ENCODE data around the gene TTLL8. TPM values are rescaled to one million over a fixed set of nuclear protein-coding genes. Genes with fewer than 3 reads are reported as not detected.

TTLL8 gene
- total and polyA plus RNA-seq, 2 of the 8 experiments (the other 6 are each of a cell fraction or from before 2014, with no cell fraction given): not detected

DNA sequence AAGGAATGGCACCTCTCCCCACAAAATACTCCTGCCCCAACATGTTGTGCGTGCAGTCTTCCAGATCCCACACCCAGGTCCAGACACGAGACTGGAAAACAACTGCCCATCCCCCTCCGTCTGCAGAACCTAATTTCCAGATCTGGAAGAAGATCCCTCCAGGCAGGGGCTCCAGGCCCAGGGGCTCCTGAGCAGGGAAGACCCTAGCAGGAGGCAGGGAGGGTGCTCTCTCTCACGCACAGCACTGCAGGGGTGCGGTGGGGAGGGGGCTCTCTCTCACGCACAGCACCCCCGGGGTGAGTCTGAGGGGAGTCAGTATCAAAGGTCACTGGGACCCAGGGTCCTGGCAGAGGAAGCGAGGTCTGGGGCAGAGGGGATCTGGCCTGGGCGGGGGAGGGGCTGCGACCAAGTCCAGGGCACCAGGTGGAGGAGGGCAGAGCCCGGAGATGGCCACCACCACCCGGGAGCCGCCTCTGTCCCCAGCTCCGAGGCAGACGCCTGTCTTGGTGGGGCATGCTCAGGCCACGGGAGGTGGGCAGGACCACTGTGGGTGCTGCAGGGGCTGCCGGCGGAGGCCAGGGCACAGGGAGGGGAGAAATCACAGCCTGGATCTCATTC lies 25.5 kb upstream of the TTLL8 start (continued):
- TF ChIP-seq EP300 (IDR thresholded peaks at IDR 0.05; ENCODE audit: borderline replicate concordance in 1 of 2, low read depth in 2 of 2, low read length in 2 of 2) (no peak), BCL11A (IDR thresholded peaks at IDR 0.05; ENCODE audit: low read depth in 2 of 2, low read length in 2 of 2) (no peak), SIN3A (conservative IDR thresholded peaks at IDR 0.05 in 1 of 2, IDR thresholded peaks at IDR 0.05 in 1 of 2; ENCODE audit: low read depth in 1 of 2, low read length in 2 of 2) (no peak)

All from H1 (cell line).